SJCRH30 (cell line): ENCODE data around the gene GNG2. TPM values are rescaled to one million over a fixed set of nuclear protein-coding genes. Genes with fewer than 3 reads are reported as not detected.

ENCODE experiments used
- DNase-seq, 2 experiments: peaks; one replicate each; pipeline ENCODE4 v3.0.0-alpha.2; 2015 to 2020
- H3K27ac ChIP-seq: fragments of 250-450 bp; sonication (Bioruptor Pico); 2 replicates; pipeline ENCODE4 v1.5.1; 2020; ENCODE audit warnings: mild to moderate bottlenecking, moderate library complexity
- H3K27me3 ChIP-seq: fragments of 250-450 bp; sonication (Bioruptor Pico); 2 replicates; pipeline ENCODE4 v1.5.1; 2020; ENCODE audit warnings: mild to moderate bottlenecking, moderate library complexity
- H3K36me3 ChIP-seq: fragments of 250-450 bp; sonication (Bioruptor Pico); 2 replicates; pipeline ENCODE4 v1.5.1; 2020; ENCODE audit warnings: mild to moderate bottlenecking, moderate library complexity
- H3K4me1 ChIP-seq: fragments of 250-450 bp; sonication (Bioruptor Pico); 2 replicates; pipeline ENCODE4 v1.5.1; 2020; ENCODE audit warnings: mild to moderate bottlenecking, moderate library complexity
- H3K4me3 ChIP-seq: fragments of 250-450 bp; sonication (Bioruptor Pico); 2 replicates; pipeline ENCODE4 v1.5.1; 2020; ENCODE audit warnings: mild to moderate bottlenecking, moderate library complexity
- H3K9me3 ChIP-seq: fragments of 250-450 bp; sonication (Bioruptor Pico); replicated peaks from 2 replicates; pipeline ENCODE4 v1.5.1; 2020; ENCODE audit warnings: mild to moderate bottlenecking, moderate library complexity
- total RNA-seq: library from RNA; depleted of rRNA; stranded (reverse); fragments of >200 nt; shearing (Covaris generic); gene quantifications from 2 replicates; pipeline ENCODE4 v1.2.3, GENCODE V29; 2014; rRNA removed

GNG2 gene
- total RNA-seq, 1 experiment from 2014 or later, result 0.43 TPM

- Histone ChIP-seq H3K9me3 (no peaks in the 10 kb centered on the region), H3K27me3 (no peaks in the 10 kb centered on the region; the same call in 1 of the 2 replicates), H3K27ac (no peak overlapping the region), H3K36me3 (no peaks in the 10 kb centered on the region), H3K4me1 (no peaks in the 10 kb centered on the region), H3K4me3 (no peak overlapping the region)
- DNase-seq, result peak in 1 of 2 experiments; percentile 24
Observed at GRCh38 chr14:52015411-52016030, 155.1 kb downstream of the GNG2 start.

GRCh38 chr14:52018252-52018651 is 157.8 kb downstream of the GNG2 start:
- H3K4me1 ChIP-seq, result no peaks in the 10 kb centered on the region
- no peak for DNase-seq
- no peak overlapping the region for H3K27ac ChIP-seq
- no peaks in the 10 kb centered on the region for H3K9me3 ChIP-seq
- no peaks in the 10 kb centered on the region; the same call in 1 of the 2 replicates for H3K27me3 ChIP-seq
- H3K36me3 ChIP-seq, result no peaks in the 10 kb centered on the region
- H3K4me3 ChIP-seq, result no peak overlapping the region

GRCh38 chr14:52018970-52019369 is 158.6 kb downstream of the GNG2 start:
- Histone ChIP-seq H3K27me3 (no peaks in the 10 kb centered on the region; the same call in 1 of the 2 replicates), H3K4me3 (no peak overlapping the region), H3K9me3 (no peaks in the 10 kb centered on the region), H3K4me1 (no peaks in the 10 kb centered on the region), H3K27ac (no peak overlapping the region), H3K36me3 (no peaks in the 10 kb centered on the region)
- no peak for DNase-seq

Other genes starting within 250 kb of the GNG2 start
- gene FRMD6, start 208.7 kb upstream of the GNG2 start, total RNA-seq, result 15.5 and 18.7 TPM in 2 replicates
- gene RTRAF, start 128.9 kb downstream of the GNG2 start, total RNA-seq, result 204 and 249 TPM in 2 replicates
- gene NID2, start 208.4 kb downstream of the GNG2 start, total RNA-seq, result 0.49 TPM in 1 of 2 replicates, not detected in the other